Measurements from ENCODE around the gene CLDN1.
A peak's percentile ranks its signal among the peaks of the same experiment; 100 is the strongest.
"Not testable (repeated sequence)": the region's sequence is repeated elsewhere in the genome, so short reads cannot be mapped to it uniquely, and the experiment has no call there.

The CLDN1 gene

DNA sequence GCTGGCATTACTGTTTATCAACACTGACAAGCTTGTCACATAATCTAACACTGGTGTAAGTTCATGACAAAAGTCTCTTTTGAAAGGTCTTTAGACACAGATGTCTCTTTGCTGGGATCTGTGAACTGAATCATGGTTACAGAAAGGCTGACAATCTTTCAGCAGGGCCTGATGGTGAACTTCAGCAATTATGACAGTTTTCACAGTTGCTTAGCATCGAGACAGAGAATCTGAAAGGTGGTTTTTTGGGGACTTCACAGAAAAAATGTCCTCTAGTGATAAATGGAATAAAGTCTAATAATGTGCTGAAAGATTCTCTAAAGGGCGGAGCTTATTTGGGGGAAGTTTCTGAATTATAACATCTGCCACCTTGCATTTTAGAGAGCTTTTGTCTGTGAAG lies 32.3 kb downstream of the CLDN1 start:
- no peak for DNase-seq

DNA sequence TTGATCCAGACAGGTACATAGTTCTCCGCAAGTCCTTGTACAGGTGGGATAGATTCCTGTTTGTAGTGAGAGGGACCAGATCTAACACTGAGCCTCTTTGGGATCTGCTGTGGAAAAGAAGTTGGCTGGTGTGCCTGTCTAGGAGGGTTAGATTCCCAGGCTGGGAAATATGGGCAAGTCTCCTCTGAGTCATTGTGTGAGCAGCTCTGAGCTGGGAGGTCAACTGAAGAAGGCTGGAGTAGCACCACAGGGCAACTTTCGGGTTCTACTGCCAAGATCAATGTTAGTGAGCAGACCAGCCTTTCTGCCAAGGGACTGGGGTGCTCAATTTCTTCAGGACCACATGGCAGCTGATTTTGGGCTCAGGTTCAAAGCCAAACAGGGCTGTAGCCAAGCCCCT lies 33.4 kb downstream of the CLDN1 start:
- no peak for DNase-seq

DNA sequence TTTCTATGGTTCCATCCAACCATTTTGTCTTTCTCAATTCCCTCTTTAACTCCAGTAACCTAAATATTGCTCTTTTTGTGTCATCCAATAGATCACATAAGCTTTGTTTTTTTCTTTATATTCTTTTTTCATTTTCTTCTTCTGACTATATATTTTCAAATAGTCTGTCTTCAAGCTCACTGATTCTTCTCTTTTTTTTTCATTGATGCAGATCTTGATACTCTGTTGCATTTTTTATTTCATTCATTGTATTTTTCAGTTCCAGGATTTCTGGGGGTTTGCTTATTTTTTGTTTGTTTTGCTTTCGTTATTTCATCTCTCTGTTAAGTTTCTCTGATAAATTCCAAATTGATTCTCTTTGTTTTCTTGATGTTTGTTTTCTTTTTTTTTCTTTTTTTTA lies 36.2 kb downstream of the CLDN1 start:
- no peak for DNase-seq

DNA sequence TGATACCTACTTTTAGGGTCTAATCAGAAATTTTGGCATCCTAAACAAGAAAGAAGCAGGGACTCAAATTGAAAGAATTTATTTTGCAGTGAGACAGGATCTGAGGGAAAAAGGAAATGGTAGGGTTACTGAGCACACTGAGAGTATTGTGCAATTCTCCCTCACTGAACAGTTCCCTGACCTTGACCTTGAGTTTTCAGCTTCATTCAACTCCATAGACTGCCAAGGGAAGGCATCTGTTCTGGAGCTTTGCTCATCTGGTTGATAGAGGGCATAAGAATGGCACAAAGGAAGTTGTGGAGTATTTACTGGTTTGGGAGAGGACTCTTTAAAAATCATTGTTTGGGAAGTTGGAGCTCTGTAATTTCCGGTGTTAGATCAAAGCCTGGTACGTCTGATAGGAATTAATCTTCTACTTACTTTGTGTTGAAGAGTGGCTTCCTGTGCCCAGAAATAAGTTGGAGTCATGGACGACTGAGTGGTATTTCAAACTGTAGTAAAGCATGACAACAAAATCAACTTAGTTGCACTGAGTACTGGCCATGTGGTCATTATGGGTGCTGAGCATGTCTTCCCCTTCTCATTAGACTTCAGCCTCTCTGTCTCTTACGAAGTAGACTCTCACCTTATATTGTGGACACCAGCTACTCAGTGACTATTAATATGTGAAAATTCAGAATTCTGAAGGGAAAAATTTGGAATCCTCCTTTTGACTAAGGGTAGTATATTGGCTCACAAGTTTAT lies 40.8 kb downstream of the CLDN1 start:
- peak in 2 of 3 donors; percentile 21 to 23 for DNase-seq

DNA sequence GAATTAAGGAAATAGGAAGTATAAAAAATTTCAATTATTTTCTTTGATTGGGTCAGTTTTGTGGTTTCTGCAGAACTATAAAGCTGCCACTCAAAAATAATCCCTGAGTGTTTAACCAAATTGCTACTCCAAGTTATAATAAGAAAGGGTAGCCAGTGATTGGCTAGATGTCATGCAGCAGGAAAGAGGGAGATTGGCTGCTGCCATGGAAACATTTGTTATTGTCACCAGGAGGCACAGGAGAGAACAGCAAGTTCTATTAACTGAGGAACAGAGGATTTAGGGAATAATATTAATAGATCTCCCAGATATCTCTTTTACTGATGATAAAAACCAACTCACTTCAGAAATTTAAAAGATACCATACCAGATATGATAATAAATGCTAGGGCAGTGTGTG lies 42.6 kb downstream of the CLDN1 start:
- DNase-seq, result no peak

DNA sequence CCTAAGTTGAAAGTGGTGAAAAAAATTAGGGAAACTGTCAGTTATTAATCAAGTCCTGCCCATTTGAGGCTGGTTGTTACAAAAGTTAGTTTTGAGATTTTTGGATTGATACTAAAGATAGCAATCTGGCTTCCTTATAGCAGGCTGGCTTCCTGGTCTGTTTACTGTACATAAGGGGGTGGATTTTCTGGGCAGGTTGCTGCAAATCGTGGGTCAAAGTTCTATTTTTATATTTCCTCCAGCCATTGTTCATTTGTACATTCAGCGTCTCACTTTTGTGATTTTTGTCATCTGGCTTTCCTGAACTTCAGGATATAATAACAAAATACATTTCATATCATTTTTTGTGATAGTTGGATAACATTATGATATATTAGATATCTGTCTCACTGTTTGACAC lies 49.5 kb downstream of the CLDN1 start:
- no peak for DNase-seq

DNA sequence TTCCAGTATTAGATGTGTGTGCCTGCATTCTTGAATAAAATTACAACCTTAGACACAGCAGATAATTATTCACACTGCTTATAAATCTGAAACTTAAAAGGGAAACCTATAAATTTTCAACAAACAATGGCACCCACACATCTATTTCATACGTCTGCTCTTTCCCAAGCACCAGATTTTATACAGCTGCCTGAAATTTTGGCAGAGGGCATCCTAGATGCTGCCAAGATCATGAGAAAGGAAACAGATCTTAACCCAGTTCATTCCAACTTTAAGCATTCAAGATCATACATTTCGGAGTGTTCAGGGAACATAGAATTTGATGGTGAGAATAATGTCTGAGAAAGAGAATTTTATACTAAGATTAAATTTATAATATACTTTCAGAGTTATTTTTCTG lies 53.1 kb downstream of the CLDN1 start:
- no peak for DNase-seq

DNA sequence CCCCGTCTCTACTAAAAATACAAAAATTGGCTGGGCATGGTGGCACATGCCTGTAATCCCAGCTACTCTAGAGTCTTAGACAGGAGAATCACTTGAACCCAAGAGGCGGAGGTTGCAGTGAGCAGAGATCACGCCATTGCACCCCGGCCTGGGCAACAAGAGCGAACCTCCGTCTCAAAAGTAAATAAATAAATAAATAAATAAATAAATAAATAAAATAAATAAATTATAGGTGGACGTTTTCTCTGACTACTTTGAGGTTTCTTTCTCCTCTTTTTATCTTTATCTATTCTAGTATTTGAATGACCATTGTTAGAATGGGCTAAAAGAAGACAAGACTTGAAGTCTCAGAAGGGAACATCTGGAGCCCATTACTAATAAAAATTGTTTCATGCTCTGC lies 54.8 kb downstream of the CLDN1 start:
- DNase-seq, result not testable (repeated sequence)

DNA sequence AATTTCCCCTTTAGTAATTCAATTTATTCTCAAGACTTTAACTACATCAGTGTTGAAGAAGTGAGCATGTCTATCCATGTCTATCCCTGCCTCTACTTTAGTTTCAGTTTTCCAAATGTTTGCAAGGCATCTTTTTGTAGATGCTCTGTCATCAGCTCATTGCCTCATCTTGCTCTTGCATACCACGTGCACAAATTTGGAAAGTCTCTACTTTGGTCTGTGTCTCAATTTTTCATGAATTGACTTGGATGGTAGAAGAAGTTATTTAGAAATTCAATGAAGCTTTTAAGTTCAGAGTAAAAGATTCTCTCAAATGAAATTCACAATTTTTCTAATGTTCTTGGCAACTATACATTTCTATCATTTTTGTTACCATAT lies 55.3 kb downstream of the CLDN1 start:
- no peak for DNase-seq

DNA sequence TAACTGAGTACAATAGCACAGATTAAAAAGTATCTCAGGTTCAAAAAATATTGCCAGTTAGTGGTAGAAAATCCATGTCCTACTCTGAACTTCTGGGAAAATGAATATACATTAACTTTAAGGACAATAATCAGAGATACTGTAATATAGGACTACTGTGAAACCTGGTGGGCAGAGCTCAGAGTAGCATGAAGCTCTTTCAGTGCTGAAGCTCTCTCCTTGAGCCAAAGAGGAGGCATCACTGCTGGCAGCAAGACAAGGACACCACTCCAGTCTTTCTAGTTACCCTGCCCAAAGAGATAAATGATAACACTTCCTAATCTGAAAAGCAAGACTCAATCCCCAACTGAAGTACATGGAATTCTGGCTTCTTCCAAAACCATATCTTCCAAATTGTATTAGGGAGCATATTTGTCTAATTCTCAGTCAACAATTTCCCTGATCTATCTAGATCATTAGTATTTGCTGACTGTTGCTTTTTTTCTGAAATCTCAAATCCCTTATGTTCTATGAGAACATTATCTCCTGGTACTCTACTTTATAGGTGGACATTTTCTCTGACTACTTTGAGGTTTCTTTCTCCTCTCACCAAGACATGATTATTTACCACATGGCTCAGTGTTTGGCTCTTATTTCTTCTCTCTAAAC lies 55.9 kb downstream of the CLDN1 start:
- DNase-seq, result no peak

DNA sequence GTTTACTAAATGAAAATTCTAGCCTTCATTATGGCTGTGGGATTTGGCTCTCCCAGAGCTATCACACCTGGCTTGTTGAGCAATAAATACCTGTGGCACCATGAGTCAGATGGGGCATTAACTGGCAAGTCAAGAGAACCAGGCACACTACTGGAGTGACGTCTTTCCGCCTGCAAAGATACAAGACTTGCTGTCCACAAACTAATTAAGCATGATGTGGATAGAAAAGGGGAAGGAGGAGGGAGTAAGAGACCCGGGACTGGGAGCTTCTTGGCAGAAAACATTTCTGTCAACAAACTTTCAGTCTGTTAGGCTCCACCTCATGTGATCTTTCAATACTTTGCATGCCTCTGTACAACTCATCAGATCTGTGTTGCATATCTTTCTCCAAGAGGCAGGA lies 56.5 kb downstream of the CLDN1 start:
- DNase-seq, result no peak

DNA sequence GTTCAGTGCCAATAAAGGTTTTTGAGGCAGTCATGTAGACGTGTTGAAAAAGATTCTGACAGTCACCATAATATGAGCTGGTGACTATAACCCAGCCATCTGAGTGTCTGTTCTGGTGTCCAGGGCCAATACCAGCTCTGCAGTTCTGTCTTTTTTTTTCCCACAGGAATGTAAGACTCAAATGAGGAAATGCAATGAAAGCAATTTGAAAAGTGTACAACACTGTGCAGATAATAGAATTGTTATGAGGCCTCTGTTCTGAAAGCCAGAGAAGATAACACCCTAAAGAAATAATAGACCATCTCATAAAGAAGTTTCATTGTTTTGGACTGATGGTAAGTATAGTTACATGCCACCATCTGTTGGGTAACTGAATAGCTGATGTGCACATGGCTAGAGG lies 57.1 kb downstream of the CLDN1 start:
- no peak for DNase-seq

DNA sequence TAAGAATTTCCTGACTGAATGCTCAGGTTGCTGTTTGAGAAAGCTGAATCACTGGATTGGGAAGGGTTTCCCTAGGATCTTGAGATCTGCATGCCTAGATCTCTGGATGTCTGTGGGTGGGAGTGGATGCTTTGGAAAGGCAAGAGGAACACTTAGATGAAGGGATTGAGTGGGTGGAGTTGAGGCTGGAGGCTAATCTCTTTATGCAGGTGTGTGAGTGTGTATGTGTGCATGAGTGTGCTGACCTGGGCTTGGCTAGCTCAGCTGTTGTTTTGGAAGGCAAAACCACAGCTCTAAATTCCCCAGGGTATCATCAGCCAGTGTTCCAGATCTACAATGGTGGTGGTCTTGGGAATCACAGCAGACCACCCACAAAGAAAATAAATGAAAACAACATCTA lies 60.5 kb downstream of the CLDN1 start:
- DNase-seq, result no peak

DNA sequence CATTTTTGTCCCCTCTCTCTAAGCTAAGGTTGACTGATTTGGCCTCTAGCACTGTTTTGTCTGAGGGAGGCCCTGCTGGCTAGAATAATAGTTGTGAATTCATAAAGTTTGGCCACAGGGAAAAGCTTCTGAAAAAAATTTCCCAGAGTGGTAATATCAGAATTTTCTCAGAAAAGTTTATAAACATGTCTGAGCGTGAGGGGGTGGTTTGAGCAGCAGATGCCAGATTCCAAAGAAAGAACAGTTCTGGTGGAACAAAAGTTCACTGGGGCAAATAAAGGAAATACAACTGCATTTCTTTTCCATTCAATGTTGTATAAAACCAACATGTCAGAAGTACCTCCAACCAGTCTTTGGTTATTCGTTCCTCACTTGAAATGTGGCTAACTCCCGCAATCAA lies 61.2 kb downstream of the CLDN1 start:
- DNase-seq, result no peak

DNA sequence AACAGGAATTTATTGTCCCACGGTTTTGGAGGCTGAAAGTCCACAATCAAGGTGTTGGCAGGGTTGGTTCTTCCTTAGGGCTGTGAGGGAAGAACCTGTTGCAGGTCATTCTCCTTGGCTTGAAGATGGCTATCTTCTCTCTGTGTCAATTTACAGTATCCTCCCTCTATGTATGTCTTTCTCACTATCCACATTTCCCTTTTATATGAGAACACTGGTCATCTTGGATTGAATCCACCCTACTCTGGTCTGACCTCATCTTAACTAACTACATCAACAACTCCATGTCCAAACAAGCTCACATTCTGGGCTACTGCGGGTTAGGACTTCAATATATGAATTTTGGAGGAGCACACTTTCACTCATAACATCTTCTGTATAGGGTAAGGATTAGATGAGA lies 61.9 kb downstream of the CLDN1 start:
- no peak for DNase-seq

DNA sequence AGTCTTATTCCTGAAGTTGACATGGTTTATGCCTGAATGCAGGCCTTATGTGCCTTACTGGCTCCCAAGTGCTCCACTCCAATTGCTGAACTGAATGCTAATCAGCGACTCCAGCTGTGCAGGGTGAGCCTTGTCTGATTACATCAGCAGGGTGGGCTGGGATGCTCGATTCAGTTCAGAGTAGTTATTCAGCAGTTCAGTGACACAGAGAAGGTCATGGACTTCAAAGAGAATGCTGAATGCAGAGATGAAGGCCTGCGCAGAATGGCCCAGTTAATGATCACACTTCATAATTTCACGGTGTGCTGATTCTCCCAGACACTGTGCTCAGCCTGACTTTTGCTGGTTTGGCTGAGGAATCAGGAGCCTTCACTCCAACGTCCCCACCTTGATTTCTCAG lies 63.6 kb downstream of the CLDN1 start:
- no peak for DNase-seq

Data from suppressor macrophage treated with lipopolysaccharide for 1 hour (primary cell).